ENCODE results near the gene HSBP1. TPM values are rescaled to one million over a fixed set of nuclear protein-coding genes. Genes with fewer than 3 reads are reported as not detected.

HSBP1 gene
- total RNA-seq, 1 experiment from 2014 or later = 167 TPM

- ATAC-seq (no peak), DNase-seq (no peak)
- no peak overlapping the region for H3K27ac ChIP-seq (ENCODE audit: low read length)
- no peaks in the 10 kb centered on the region for H3K9me3 ChIP-seq (ENCODE audit: low read length)
- ChIA-PET POLR2A (ENCODE audit: unreplicated experiment) (no interaction called here), CTCF (no interaction called here)
- 0 out of 2 replicates have a peak, but pooled peaks cover 4% of the 10 kb centered on the region for H3K4me1 ChIP-seq (ENCODE audit: insufficient read depth, low read length)
- no peaks in the 10 kb centered on the region for H3K9me2 ChIP-seq (replicated peaks; ENCODE audit: low read length)
- no TSS peak for BruUV-seq (replicated peaks)
- H3K9ac ChIP-seq (ENCODE audit: low read length) = no peak overlapping the region
- H2AFZ ChIP-seq (ENCODE audit: low read length) = no peak overlapping the region
- H3K4me2 ChIP-seq (ENCODE audit: low read length) = no peak overlapping the region
- intact Hi-C loops (cut with micrococcal nuclease) = no loop called here
- H3K4me3 ChIP-seq (ENCODE audit: low read length) = no peak overlapping the region
- TF ChIP-seq EZH2 (IDR thresholded peaks at IDR 0.05; ENCODE audit: low read length, unreplicated experiment) = no peak
- no peak for TF ChIP-seq CTCF (conservative IDR thresholded peaks at IDR 0.05; ENCODE audit: low read depth, low read length)
- no peak for TF ChIP-seq EZH2phosphoT487 (IDR thresholded peaks at IDR 0.05; ENCODE audit: borderline replicate concordance, low read length)
- no peaks in the 10 kb centered on the region for H3K36me3 ChIP-seq (ENCODE audit: low read depth, low read length)
- H4K20me1 ChIP-seq (ENCODE audit: low read length) = no peaks in the 10 kb centered on the region
- H3K27me3 ChIP-seq (ENCODE audit: low read length) = 0 out of 2 replicates have a peak, but pooled peaks cover 10% of the 10 kb centered on the region
- no peaks in the 10 kb centered on the region for H3K79me2 ChIP-seq (ENCODE audit: low read length)
- H3F3A ChIP-seq (ENCODE audit: low read length, unreplicated experiment) = no peaks in the 10 kb centered on the region
These were observed 22.5 kb downstream of the HSBP1 start for GRCh38 chr16:83830091-83830768.

- H3K9ac ChIP-seq (ENCODE audit: low read length) = no peak overlapping the region
- 0 out of 2 replicates have a peak, but pooled peaks cover 10% of the 10 kb centered on the region for H3K27me3 ChIP-seq (ENCODE audit: low read length)
- TF ChIP-seq EZH2 (IDR thresholded peaks at IDR 0.05; ENCODE audit: low read length, unreplicated experiment) (no peak), CTCF (conservative IDR thresholded peaks at IDR 0.05; ENCODE audit: low read depth, low read length) (no peak), EZH2phosphoT487 (IDR thresholded peaks at IDR 0.05; ENCODE audit: borderline replicate concordance, low read length) (no peak)
- ChIA-PET CTCF (no interaction called here), POLR2A (ENCODE audit: unreplicated experiment) (no interaction called here)
- H3K4me3 ChIP-seq (ENCODE audit: low read length) = no peak overlapping the region
- no peak overlapping the region for H2AFZ ChIP-seq (ENCODE audit: low read length)
- H3K9me2 ChIP-seq (replicated peaks; ENCODE audit: low read length) = no peaks in the 10 kb centered on the region
- no peak overlapping the region for H3K4me2 ChIP-seq (ENCODE audit: low read length)
- intact Hi-C loops (cut with micrococcal nuclease) = no loop called here
- DNase-seq = no peak
- H4K20me1 ChIP-seq (ENCODE audit: low read length) = no peaks in the 10 kb centered on the region
- peaks cover 7% of the 10 kb centered on the region; the same call in 1 of the 2 replicates for H3K4me1 ChIP-seq (ENCODE audit: insufficient read depth, low read length)
- no peak overlapping the region for H3K27ac ChIP-seq (ENCODE audit: low read length)
- no peaks in the 10 kb centered on the region for H3F3A ChIP-seq (ENCODE audit: low read length, unreplicated experiment)
- H3K79me2 ChIP-seq (ENCODE audit: low read length) = no peaks in the 10 kb centered on the region
- no TSS peak for BruUV-seq (replicated peaks)
- H3K36me3 ChIP-seq (ENCODE audit: low read depth, low read length) = no peaks in the 10 kb centered on the region
- no peaks in the 10 kb centered on the region for H3K9me3 ChIP-seq (ENCODE audit: low read length)
- no peak for ATAC-seq
These were observed 23.1 kb downstream of the HSBP1 start for GRCh38 chr16:83830769-83831455.

Measured in PC-3 (cell line).